Measurements from ENCODE around the gene EEFSEC. TPM values are rescaled to one million over a fixed set of nuclear protein-coding genes. Genes with fewer than 3 reads are reported as not detected.

EEFSEC gene
- total RNA-seq, 1 donor from 2014 or later: 18.7 TPM

DNA sequence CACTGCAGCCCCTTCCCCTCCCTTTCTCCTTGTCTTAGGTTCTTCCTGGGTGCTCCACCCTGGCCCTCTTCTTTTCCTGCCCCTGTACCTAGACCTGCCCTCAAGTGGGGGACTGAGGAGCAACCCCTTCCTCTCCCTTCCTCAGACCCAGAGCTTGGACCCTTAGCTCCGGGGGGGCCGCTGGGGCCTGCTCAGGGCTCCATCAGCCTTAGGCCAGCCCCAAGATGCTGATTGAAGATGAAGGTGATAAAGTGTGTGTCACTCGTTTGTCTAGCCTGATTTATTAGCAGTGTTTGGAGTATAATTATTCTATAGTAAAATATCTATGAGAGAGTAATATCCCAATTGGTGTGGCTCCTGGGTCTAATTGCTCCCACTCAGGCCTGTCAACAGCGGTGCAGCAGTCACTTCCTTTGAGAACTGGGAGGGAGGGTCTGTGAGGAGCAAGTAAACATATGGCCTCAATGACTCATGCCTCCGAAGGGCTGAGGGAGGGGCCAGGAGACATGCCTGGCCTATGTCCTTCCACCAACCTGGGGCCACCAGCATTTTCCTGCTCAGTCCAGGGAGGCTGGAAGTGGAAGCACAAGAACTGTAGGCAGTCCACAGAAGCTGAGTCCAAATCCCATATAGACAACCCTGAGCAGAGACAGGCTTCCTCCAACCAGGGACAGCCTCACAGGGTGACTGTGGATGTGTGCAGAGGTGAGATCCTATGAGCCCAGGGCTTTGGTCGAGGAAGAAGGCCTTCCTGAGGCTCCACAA is 190.2 kb downstream of the EEFSEC start:
- no peak overlapping the region for H3K27ac Mint-ChIP-seq
- no peak overlapping the region for H3K4me3 Mint-ChIP-seq
- no peak for DNase-seq (ENCODE audit: low spot score)
- H3K27me3 Mint-ChIP-seq (ENCODE audit: insufficient read depth): no peaks in the 10 kb centered on the region
- intact Hi-C loops (cut with micrococcal nuclease): no loop called here
- no peaks in the 10 kb centered on the region for H3K4me1 Mint-ChIP-seq (ENCODE audit: low read depth)
- no peaks in the 10 kb centered on the region for H3K36me3 Mint-ChIP-seq (ENCODE audit: low read depth)
- H3K9me3 Mint-ChIP-seq: no peaks in the 10 kb centered on the region

DNA sequence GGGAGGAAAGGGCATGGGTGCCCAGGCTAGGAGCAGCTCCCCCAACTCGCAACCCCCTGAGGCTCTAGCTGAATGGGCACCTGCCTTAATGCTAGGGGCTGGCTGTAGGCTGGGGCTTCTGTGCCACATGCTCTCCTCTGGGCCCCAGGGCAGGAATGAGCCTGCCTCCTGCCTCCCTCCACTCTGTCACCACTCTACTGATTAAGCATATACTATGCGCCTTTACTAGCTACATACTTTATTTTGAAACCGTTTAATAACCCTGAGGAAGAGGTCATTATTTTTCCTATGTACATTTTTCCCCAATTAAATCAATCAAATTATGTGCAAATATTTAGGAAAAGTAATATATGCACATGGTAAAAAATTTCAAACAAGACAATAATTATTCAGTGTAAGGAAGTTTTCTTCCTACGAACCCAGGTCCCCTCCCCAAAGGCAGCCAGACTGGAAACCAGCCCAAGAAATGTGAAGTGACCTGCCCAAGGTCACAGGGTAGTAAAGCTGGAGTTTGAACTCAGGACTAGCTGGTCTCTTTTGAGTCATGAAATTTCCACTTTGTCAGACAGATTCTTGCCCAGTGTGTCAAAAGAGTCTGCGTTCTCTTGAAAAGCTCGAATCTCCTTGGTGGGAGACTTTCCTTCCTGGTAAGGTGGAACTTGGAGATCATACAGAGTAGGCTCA is 190.9 kb downstream of the EEFSEC start:
- Mint-ChIP-seq H3K27me3 (ENCODE audit: insufficient read depth) (no peaks in the 10 kb centered on the region), H3K4me3 (no peak overlapping the region), H3K4me1 (ENCODE audit: low read depth) (no peaks in the 10 kb centered on the region), H3K9me3 (no peaks in the 10 kb centered on the region), H3K27ac (no peak overlapping the region), H3K36me3 (ENCODE audit: low read depth) (no peaks in the 10 kb centered on the region)
- intact Hi-C loops (cut with micrococcal nuclease): no loop called here
- no peak for DNase-seq (ENCODE audit: low spot score)

DNA sequence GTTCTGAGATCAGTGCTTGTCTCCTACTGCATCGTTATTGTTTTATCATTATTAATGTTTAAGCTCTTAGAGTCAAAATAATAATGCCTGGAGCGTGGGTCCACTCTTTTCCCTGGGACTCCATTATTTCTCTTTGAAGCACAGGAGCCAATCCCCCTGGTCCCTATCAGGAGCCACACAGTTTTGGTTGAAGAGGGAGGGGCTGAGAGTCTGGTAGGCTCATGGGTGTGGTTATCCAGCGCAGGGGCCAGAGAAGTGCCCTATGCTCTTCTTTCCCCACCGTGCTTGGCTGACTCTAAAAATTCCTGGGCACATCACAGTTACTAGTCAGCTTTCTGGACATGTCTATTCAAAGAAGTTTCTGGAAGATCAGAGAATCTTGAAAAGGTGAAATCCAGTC is 191.9 kb downstream of the EEFSEC start:
- no peaks in the 10 kb centered on the region for H3K27me3 Mint-ChIP-seq (ENCODE audit: insufficient read depth)
- H3K9me3 Mint-ChIP-seq: no peaks in the 10 kb centered on the region
- no peaks in the 10 kb centered on the region for H3K36me3 Mint-ChIP-seq (ENCODE audit: low read depth)
- H3K4me3 Mint-ChIP-seq: no peak overlapping the region
- H3K4me1 Mint-ChIP-seq (ENCODE audit: low read depth): no peaks in the 10 kb centered on the region
- DNase-seq (ENCODE audit: low spot score): no peak
- no peak overlapping the region for H3K27ac Mint-ChIP-seq
- intact Hi-C loops (cut with micrococcal nuclease): no loop called here

DNA sequence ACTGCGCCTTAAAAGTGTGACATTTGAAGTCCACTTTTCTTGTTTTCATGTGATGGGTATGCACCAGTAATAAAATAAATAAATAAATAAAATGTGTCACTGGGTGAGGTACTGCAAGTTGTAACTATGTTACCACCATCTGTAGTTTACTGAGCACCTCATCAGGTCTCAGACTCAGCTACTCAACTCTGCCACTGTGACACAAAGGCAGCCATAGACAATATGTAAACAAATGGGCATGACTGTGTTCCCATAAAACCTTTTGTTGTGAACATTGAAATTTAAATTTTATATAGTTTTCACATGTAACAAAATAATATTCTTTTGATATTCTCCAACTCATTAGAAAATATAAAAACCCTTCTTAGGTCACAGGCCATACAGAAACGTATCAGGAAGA is 193.3 kb downstream of the EEFSEC start:
- no peaks in the 10 kb centered on the region for H3K27me3 Mint-ChIP-seq (ENCODE audit: insufficient read depth)
- H3K27ac Mint-ChIP-seq: no peak overlapping the region
- intact Hi-C loops (cut with micrococcal nuclease): no loop called here
- no peak overlapping the region for H3K4me3 Mint-ChIP-seq
- H3K9me3 Mint-ChIP-seq: no peaks in the 10 kb centered on the region
- no peaks in the 10 kb centered on the region for H3K36me3 Mint-ChIP-seq (ENCODE audit: low read depth)
- no peak for DNase-seq (ENCODE audit: low spot score)
- H3K4me1 Mint-ChIP-seq (ENCODE audit: low read depth): no peaks in the 10 kb centered on the region

DNA sequence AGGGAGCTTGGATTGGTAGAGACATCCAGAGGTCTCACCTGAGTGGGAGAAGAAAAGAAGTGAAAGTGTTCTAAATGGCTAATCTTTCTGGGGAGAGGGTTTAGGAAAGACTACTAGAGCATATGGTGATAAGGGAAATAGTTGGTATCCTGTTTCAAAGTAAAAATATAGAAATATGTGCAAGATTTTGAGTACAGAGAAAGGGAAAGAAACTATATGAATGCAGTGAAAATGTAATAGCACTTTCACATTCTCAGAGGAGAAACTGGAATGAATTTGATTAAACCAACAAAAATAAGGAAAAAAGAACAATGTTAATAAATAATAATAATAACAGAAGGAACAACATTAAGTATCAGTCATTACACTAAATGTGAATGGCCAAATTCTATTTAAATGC is 194.0 kb downstream of the EEFSEC start:
- Mint-ChIP-seq H3K36me3 (ENCODE audit: low read depth) (no peaks in the 10 kb centered on the region), H3K4me1 (ENCODE audit: low read depth) (no peaks in the 10 kb centered on the region), H3K9me3 (no peaks in the 10 kb centered on the region), H3K27me3 (ENCODE audit: insufficient read depth) (no peaks in the 10 kb centered on the region), H3K27ac (no peak overlapping the region), H3K4me3 (no peak overlapping the region)
- intact Hi-C loops (cut with micrococcal nuclease): no loop called here
- no peak for DNase-seq (ENCODE audit: low spot score)

DNA sequence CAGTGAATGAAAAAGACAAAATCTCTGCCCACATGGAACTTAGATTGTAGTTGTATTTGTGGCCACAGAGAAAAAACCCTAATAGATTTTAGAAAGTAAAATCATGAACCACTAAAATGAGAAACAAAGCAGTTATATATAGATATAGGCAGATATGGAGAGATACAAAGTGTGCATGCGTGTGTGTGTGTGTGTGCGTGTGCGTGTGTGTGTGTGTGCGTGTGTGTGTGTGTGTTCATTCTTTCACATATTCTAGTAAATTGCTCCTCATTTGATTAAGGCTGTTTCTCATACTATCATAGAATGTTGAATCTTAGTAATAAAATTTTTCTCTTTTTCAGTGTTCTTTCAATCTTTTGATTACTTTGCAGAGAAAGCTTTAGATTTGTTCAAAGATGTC is 194.8 kb downstream of the EEFSEC start:
- intact Hi-C loops (cut with micrococcal nuclease): no loop called here
- DNase-seq (ENCODE audit: low spot score): no peak
- H3K27me3 Mint-ChIP-seq (ENCODE audit: insufficient read depth): no peaks in the 10 kb centered on the region
- no peaks in the 10 kb centered on the region for H3K4me1 Mint-ChIP-seq (ENCODE audit: low read depth)
- H3K36me3 Mint-ChIP-seq (ENCODE audit: low read depth): no peaks in the 10 kb centered on the region
- H3K9me3 Mint-ChIP-seq: no peaks in the 10 kb centered on the region
- no peak overlapping the region for H3K27ac Mint-ChIP-seq
- no peak overlapping the region for H3K4me3 Mint-ChIP-seq

DNA sequence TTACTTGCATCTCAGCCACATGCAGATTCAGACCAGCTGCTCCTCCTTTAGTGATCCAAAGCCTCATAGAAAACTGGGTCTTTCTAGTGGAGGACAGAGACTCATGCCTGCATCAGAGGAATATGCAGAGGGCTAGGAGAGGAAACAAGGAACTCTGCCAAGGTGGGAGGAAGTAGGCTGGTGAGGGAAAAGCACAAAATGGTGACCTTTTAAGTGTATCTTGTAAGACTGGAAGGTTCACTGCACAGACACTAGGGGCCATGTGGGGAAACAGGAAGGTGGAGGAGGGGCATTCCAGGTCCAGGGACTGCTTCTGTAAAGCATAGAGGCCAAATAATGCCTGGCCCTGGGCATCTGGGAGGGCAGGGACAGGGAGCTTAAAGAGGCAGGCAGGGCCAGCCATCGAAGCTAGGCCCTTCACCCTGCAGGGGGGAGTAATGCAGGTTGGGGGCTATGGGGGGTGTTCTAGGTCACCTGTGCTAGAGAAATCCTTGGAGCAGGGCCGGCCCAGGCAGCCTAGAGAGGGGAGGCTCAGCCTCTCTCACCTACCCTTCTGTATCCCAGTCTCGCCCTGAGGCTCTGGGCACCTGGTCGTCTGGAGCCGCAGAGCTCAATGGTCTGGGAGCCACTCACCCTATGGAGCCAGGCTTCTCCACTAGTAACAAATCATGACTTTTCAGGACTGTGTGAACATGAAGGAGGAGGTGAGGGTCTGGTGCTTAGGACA is 195.7 kb downstream of the EEFSEC start:
- intact Hi-C loops (cut with micrococcal nuclease): no loop called here
- DNase-seq (ENCODE audit: low spot score): no peak
- Mint-ChIP-seq H3K9me3 (no peaks in the 10 kb centered on the region), H3K27me3 (ENCODE audit: insufficient read depth) (no peaks in the 10 kb centered on the region), H3K27ac (no peak overlapping the region), H3K4me1 (ENCODE audit: low read depth) (no peaks in the 10 kb centered on the region), H3K36me3 (ENCODE audit: low read depth) (no peaks in the 10 kb centered on the region), H3K4me3 (no peak overlapping the region)

DNA sequence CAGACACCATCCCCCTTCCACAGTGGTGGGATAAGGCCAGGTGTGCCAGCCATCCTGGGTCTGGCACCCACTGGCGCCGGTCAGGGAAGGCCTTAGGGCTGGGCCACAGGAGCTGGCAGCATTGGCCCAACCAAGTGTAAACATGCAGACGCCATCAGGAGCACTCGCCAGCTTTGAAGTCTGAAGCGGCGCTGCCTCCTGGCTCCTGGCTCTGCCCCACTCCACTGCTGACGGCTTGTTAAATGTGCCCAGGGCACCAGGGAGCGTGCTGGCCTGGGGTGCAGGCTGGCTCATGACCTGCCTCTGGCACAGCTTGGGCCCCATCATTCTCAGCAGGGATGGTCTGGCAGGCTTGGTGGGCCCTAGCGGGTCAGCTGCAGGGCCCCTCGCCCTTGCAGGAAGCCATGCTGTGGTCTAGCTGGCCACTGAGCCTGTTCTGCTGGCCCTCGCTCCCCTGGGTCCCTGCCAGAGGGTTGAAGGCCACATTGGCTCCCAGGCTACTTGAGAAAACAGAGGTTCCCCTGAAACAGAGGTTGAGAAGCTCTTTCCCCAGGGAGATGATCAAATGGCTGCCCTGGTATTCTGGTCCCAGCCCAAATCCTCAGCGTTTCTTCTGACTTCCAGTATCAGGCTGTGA is 196.8 kb downstream of the EEFSEC start:
- Mint-ChIP-seq H3K4me3 (no peak overlapping the region), H3K27ac (no peak overlapping the region), H3K27me3 (ENCODE audit: insufficient read depth) (no peaks in the 10 kb centered on the region), H3K36me3 (ENCODE audit: low read depth) (no peaks in the 10 kb centered on the region), H3K4me1 (ENCODE audit: low read depth) (no peaks in the 10 kb centered on the region), H3K9me3 (no peaks in the 10 kb centered on the region)
- DNase-seq (ENCODE audit: low spot score): no peak
- intact Hi-C loops (cut with micrococcal nuclease): no loop called here

DNA sequence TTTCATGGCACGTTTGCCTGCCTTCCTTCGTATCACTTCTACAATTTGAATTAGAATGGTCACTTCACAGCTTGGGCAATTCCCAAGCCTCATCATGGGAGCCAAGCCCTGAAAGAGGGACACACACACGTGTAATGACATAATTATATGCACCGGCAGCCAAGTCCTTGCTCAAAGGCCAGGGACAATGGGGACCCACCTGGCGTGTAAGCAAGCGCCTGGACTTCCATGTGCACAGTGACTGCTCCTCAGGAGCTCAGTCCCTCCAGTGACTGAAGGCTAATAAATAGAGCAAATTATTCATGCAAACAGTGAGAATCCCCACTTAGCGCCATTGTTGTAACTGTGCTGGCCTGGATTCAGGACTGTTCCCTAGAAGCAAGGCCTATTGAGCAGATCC is 198.3 kb downstream of the EEFSEC start:
- Mint-ChIP-seq H3K36me3 (ENCODE audit: low read depth) (no peaks in the 10 kb centered on the region), H3K27me3 (ENCODE audit: insufficient read depth) (no peaks in the 10 kb centered on the region), H3K4me3 (no peak overlapping the region), H3K4me1 (ENCODE audit: low read depth) (no peaks in the 10 kb centered on the region), H3K27ac (no peak overlapping the region), H3K9me3 (no peaks in the 10 kb centered on the region)
- no peak for DNase-seq (ENCODE audit: low spot score)
- intact Hi-C loops (cut with micrococcal nuclease): no loop called here

DNA sequence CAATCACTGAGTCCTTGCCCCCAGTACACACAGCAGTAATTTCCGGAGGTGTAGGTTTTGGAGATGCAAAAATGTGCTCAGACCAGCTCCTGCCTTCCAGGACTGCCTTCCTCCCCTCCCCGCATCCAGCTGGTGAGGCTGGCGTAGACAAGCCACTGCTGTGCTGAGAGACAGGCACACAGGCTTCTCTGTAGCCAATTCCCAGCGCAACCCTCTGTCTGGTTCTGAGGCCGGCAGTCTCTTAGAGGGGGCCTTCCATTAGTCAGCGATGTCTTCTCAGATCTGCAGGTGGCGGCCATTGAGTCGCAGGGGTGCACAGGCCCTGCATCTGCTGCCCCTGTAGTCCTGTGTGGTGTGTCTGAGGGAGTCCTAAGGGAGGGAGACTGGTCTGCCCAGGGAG is 199.0 kb downstream of the EEFSEC start:
- Mint-ChIP-seq H3K27ac (no peak overlapping the region), H3K4me3 (no peak overlapping the region), H3K9me3 (no peaks in the 10 kb centered on the region), H3K27me3 (ENCODE audit: insufficient read depth) (no peaks in the 10 kb centered on the region), H3K4me1 (ENCODE audit: low read depth) (no peaks in the 10 kb centered on the region), H3K36me3 (ENCODE audit: low read depth) (no peaks in the 10 kb centered on the region)
- no peak for DNase-seq (ENCODE audit: low spot score)
- intact Hi-C loops (cut with micrococcal nuclease): no loop called here

DNA sequence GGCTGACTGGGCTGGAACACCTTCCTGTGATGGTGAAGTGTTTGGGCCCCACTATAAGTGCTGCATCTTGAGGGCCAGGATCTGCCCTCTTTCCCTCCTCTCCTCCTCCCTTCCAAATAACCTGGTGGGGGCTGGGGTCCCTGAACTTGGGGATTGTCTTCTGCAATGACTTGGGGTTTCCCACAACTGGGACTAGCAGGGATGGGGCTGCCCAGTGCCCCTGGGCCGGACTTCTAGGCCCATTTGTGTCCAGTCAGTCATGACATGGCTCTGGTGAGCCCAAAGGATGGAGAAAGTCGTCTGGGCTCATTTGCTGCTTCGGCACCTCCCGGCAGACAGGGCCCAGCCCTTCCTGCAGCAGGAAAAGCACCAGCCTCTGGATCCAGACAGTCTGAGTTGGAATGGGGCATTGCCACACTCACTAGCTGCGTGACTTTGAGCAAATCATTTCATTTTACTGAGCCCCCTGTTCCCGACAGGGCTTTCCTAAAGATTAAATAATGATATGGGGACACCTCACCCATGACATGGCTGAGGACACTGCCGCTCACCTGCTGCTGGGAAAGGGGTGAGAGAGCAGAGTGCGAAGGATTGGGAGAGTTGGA is 200.2 kb downstream of the EEFSEC start:
- no peak overlapping the region for H3K27ac Mint-ChIP-seq
- no peaks in the 10 kb centered on the region for H3K36me3 Mint-ChIP-seq (ENCODE audit: low read depth)
- H3K4me1 Mint-ChIP-seq (ENCODE audit: low read depth): no peaks in the 10 kb centered on the region
- intact Hi-C loops (cut with micrococcal nuclease): no loop called here
- H3K9me3 Mint-ChIP-seq: no peaks in the 10 kb centered on the region
- no peak overlapping the region for H3K4me3 Mint-ChIP-seq
- DNase-seq (ENCODE audit: low spot score): no peak
- H3K27me3 Mint-ChIP-seq (ENCODE audit: insufficient read depth): no peaks in the 10 kb centered on the region

DNA sequence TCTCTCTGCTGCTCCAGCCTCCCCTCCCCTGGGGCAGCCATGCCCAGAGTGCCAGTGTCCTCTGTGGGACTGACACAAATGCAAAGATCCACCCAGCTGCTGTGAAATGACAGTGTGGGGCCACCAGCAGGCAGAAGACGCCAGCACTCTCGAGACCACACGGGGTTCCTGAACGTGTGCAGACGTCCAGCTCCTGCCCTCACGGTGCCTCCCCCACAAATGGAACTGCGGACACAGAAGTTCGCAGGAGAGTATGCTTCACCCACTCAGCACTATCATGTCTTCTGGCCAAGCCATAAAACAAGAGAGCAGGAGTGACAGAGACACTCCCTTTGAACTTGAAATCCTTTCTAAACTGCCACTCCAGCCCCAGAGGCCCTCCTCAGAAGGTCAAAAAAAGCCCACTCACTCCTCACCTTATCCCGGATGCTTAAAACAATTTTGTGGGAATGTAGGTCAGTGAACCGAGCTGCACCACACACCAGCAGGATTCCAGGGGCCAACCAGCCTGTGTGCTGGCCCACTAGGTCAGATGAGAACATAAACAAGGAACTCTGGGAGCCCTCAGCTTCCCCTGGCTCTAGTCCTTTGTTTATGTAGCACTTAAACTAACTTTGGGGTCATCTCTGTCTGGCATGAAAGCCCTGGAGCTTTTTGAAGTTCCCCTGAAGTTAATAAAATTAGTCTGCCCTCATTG is 200.9 kb downstream of the EEFSEC start:
- H3K36me3 Mint-ChIP-seq (ENCODE audit: low read depth): no peaks in the 10 kb centered on the region
- no peak overlapping the region for H3K27ac Mint-ChIP-seq
- intact Hi-C loops (cut with micrococcal nuclease): no loop called here
- no peak for DNase-seq (ENCODE audit: low spot score)
- H3K27me3 Mint-ChIP-seq (ENCODE audit: insufficient read depth): no peaks in the 10 kb centered on the region
- H3K9me3 Mint-ChIP-seq: no peaks in the 10 kb centered on the region
- H3K4me3 Mint-ChIP-seq: no peak overlapping the region
- no peaks in the 10 kb centered on the region for H3K4me1 Mint-ChIP-seq (ENCODE audit: low read depth)

All from activated T-helper 1 cell treated with anti-CD3 and anti-CD28 coated beads, Interleukin-12 subunit alpha, Interleukin-12 subunit beta, Interleukin-2, Interleukin-4 antibody, amounts not matched to agents 30 ng/mL and 10 ng/mL and 1 ng/mL, durations not matched to agents 14 hours and 24 hours and 36 hours (primary cell).